Heart left ventricle (tissue), 16 donors: ENCODE measurements around the gene OR13C8. TPM values are rescaled to one million over a fixed set of nuclear protein-coding genes. Genes with fewer than 3 reads are reported as not detected.
"Not testable (repeated sequence)": the region's sequence is repeated elsewhere in the genome, so short reads cannot be mapped to it uniquely, and the experiment has no call there.

Experiments used
- ATAC-seq, 4 donors: fragments of 200-7000 bp; cut with Tn5 transposase; one replicate each; pipeline ENCODE4 v1.9.1; 2020 to 2022; ENCODE audit warnings: moderate library complexity in 4 of 4, mild to moderate bottlenecking in 3 of 4, moderate number of reproducible peaks in 1 of 4
- DNase-seq, 5 donors: peaks; one replicate each; pipeline ENCODE4 v3.0.0-alpha.2; 2020
- H3K27ac ChIP-seq, 12 donors: fragments of 200-600 bp; sonication (generic) in 4 of 12; one replicate each; pipeline versions ENCODE4 v1.5.0 to v1.8.0; 2016 to 2022; ENCODE audit warnings: mild to moderate bottlenecking in 2 of 12
- H3K27me3 ChIP-seq, 9 donors: fragments of 200-600 bp; sonication (generic) in 2 of 9; one replicate each; pipeline versions ENCODE4 v1.5.1 to v1.8.0; 2016 to 2022; ENCODE audit warnings: mild to moderate bottlenecking in 3 of 9
- H3K36me3 ChIP-seq, 9 donors: fragments of 200-600 bp; sonication (generic) in 2 of 9; one replicate each; pipeline versions ENCODE4 v1.5.0 to v1.8.0; 2018 to 2022; ENCODE audit warnings: mild to moderate bottlenecking in 2 of 9
- H3K4me1 ChIP-seq, 12 donors: fragments of 200-600 bp; sonication (generic) in 4 of 12; one replicate each; pipeline versions ENCODE4 v1.5.0 to v1.8.0; 2016 to 2022; ENCODE audit warnings: mild to moderate bottlenecking in 3 of 12
- H3K4me3 ChIP-seq, 12 donors: fragments of 200-600 bp; sonication (generic) in 4 of 12; one replicate each; pipeline versions ENCODE4 v1.5.0 to v1.8.0; 2017 to 2022; ENCODE audit warnings: mild to moderate bottlenecking in 9 of 12, moderate library complexity in 4 of 12
- H3K9me3 ChIP-seq, 12 donors: fragments of 200-600 bp; sonication (generic) in 4 of 12; one replicate each; pipeline versions ENCODE4 v1.5.0 to v1.8.0; 2016 to 2022; ENCODE audit warnings: mild to moderate bottlenecking in 1 of 12
- POLR2A ChIP-seq, 2 donors: fragments of 450-650 bp; IDR thresholded peaks; one replicate each; pipeline ENCODE4 v1.6.1; 2017; ENCODE audit warnings: antibody characterized with exemption in 2 of 2, mild to moderate bottlenecking in 2 of 2, moderate library complexity in 2 of 2
- WGBS, 4 donors: extraction: QIAGEN DNeasy Blood & Tissue Kit in 2 of 4; methylation state at CpG; one replicate each; pipeline versions ENCODE4 v1.1.5 to v1.1.7; 2013 to 2018; 5-methylcytosine and 5-hydroxymethylcytosine counted together
- intact Hi-C, 10 donors: fragments of 100-400 bp; cut with DNase I; formaldehyde crosslinking; loops; one replicate each; pipeline versions ENCODE4 v1.11.1 to v1.14.2; 2022
- polyA plus RNA-seq, 2 donors: library from polyadenylated mRNA; stranded (reverse); fragments of 200-250 nt; gene quantifications; one replicate each; pipeline ENCODE4 v1.2.3, GENCODE V29; 2013
- total RNA-seq, 9 donors: library from RNA; depleted of rRNA in 2 of 9; stranded (reverse); fragments of >200 nt in 2 of 9; fragmentation: NEBNext Ultra II Directional in 3 of 9; extraction: Animal tissue kit (Norgen Biotek cat#: 25700) in 3 of 9; gene quantifications; one replicate each; pipeline versions ENCODE4 v1.1.0 to v1.2.4, GENCODE V29; 2016 to 2023
- TF ChIP-seq, protein P1 (sequence below), 12 donors: fragments of 200-600 bp; sonication (generic) in 4 of 12; IDR thresholded peaks; one replicate each; pipeline versions ENCODE4 v1.5.0 to v1.8.0; 2018 to 2022; ENCODE audit warnings: antibody characterized with exemption in 12 of 12, mild to moderate bottlenecking in 5 of 12
- donor health status: ischemic (EF 13 %, LVEDD 7.1; RV severe dilation, severe dysfunction).
- donor health status: healthy with polysubstance abuse.
- donor health status: DM: no; HTN: yes; CAD: no.
- donor health status: DM: no; HTN: no; CAD: no.
- donor health status: ischemic (EF 25% LVEDD 6.9; RV normal size, moderate dysfunction).
- donor health status: ischemic (EF 25% LVEDD 5.7; RV mildly dilated, moderate dysfunction).
- donor health status: healthy.
- donor health status: DM: yes; HTN: yes; CAD: no.
- donor health status: ischemic (EF 35%, LVEDD 5.7; RV mildly dilated, moderate dysfunction).
- donor health status: nonischemic (EF 11% LVEDD 7.7; RV severe dilation, severe dysfunction).
- donor health status: DM: yes; HTN: yes; CAD: no.
- donor health status: PGD.
- donor health status: ischemic (EF 29% LVEDD 5.4; RV normal size, mild dysfunction).
- donor health status: nonischemic (EF 23%, LVEDD 6.1; RV moderate dilation, normal function).

OR13C8 gene
- total and polyA plus RNA-seq, 11 donors = not detected

DNA sequence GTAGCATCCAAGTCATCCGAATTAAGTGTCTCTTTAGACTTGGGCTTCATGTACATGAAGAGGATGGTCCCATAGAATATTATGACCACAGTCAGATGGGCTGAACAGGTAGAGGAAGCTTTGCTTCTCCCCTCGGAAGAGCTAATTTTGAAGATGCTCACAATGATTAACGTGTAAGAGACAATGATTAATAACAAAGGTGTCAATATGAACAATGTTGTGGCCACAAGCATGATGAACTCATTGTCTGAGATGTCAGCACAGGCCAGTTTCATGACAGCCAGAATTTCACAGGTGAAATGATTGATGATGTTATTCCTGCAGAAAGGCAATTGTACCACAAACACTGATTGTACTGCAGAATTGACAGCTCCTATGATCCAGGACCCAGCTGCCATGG lies 35.8 kb downstream of the OR13C8 start:
- no peak overlapping the region for H3K27ac ChIP-seq
- no peak overlapping the region for H3K4me3 ChIP-seq
- H3K9me3 ChIP-seq = no peaks in the 10 kb centered on the region
- intact Hi-C loops = no loop called here
- no peaks in the 10 kb centered on the region for H3K4me1 ChIP-seq
- ATAC-seq (no peak), DNase-seq (no peak)
- 70 to 83% (median 75%) methylated on average over 3 of the region's 3 CpGs for WGBS, 4 donors
- no peaks in the 10 kb centered on the region for H3K36me3 ChIP-seq
- TF ChIP-seq, protein P1, sequence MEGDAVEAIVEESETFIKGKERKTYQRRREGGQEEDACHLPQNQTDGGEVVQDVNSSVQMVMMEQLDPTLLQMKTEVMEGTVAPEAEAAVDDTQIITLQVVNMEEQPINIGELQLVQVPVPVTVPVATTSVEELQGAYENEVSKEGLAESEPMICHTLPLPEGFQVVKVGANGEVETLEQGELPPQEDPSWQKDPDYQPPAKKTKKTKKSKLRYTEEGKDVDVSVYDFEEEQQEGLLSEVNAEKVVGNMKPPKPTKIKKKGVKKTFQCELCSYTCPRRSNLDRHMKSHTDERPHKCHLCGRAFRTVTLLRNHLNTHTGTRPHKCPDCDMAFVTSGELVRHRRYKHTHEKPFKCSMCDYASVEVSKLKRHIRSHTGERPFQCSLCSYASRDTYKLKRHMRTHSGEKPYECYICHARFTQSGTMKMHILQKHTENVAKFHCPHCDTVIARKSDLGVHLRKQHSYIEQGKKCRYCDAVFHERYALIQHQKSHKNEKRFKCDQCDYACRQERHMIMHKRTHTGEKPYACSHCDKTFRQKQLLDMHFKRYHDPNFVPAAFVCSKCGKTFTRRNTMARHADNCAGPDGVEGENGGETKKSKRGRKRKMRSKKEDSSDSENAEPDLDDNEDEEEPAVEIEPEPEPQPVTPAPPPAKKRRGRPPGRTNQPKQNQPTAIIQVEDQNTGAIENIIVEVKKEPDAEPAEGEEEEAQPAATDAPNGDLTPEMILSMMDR (IDR thresholded peaks at IDR 0.05) = no peak
- TF ChIP-seq POLR2A (IDR thresholded peaks at IDR 0.05) = no peak
- H3K27me3 ChIP-seq = no peaks in the 10 kb centered on the region

DNA sequence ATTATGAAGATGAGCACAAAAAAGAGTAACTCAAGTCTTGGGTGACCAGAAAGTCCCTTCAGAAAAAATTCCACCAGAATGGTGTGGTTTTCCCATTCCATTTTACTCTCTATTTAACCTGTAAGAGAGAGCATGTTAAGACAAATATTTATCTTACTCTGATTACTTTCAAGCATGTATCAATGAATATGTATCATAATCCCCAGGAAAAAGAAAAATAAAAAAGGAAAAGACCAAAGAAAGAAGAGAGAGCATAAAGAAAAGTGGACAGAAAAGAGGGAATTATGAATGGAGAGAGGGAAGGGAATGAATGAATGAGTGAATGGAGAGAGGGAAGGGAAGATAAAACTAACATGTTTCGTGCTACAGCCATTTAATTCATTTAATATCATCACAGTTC lies 36.6 kb downstream of the OR13C8 start, which contains the start of gene OR13C2:
Gene OR13C2 (minus strand): TSS at position 101 of the 400 bp plus-strand sequence. CDS start 0 bp downstream, at position 101.
- H3K4me3 ChIP-seq, ATAC-seq, DNase-seq, H3K9me3 ChIP-seq, intact Hi-C loops, H3K27me3 ChIP-seq, H3K27ac ChIP-seq, H3K4me1 ChIP-seq, H3K36me3 ChIP-seq: not testable (repeated sequence)
- WGBS, 4 donors = 53 to 59% (median 56%) methylated on average over 1 of the region's 1 CpG

DNA sequence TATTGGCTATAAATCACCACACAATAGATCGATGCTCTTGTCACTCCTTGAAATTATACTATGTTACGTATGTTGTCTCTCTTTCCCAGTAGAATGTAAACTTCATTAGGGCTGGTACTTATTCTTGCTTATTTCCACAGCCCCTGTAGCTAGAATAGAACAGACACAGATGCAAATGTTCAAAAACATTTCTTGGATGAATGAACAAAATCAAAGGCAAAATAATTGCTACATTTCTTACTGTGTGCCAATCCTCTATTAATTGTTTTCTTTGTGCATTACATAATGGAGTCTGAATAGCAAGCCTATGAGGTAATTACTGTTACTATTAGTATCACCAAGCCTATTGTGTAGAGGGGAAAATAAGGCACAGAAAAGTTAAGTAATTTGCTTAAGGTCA lies 37.2 kb downstream of the OR13C8 start:
- no peak overlapping the region for H3K4me3 ChIP-seq
- no peak overlapping the region for H3K27ac ChIP-seq
- no peaks in the 10 kb centered on the region for H3K36me3 ChIP-seq
- no peaks in the 10 kb centered on the region for H3K4me1 ChIP-seq
- 78 to 91% (median 78%) methylated on average over 2 of the region's 2 CpGs for WGBS, 4 donors
- ATAC-seq = no peak
- no peaks in the 10 kb centered on the region for H3K9me3 ChIP-seq
- TF ChIP-seq, protein P1 (IDR thresholded peaks at IDR 0.05) = no peak
- no peak for TF ChIP-seq POLR2A (IDR thresholded peaks at IDR 0.05)
- intact Hi-C loops = no loop called here
- no peak for DNase-seq
- no peaks in the 10 kb centered on the region for H3K27me3 ChIP-seq

DNA sequence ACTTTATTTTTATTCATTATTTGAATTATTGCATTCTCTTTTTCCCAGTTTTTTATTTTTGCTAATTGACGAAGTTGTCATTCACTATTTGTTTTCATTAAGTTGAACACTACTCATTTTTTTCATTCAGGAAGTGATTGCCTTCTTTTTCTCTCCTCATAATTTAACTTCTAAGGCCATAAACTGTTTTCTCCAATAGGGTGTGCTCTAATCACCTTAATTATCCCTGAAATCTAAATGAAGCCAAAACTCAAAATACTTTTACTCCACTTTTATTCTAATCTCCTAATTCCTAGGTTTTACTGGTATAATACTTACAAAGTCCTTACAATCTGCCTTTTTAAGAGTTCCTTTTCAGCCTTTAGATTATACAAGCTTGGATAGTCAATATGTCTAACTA lies 39.4 kb downstream of the OR13C8 start:
- WGBS, 4 donors = 22 to 29% (median 25%) methylated on average over 1 of the region's 1 CpG
- Histone ChIP-seq H3K36me3 (no peaks in the 10 kb centered on the region), H3K27me3 (no peaks in the 10 kb centered on the region), H3K4me3 (no peak overlapping the region), H3K9me3 (no peaks in the 10 kb centered on the region), H3K4me1 (no peaks in the 10 kb centered on the region), H3K27ac (no peak overlapping the region)
- intact Hi-C loops = no loop called here
- TF ChIP-seq, protein P1 (IDR thresholded peaks at IDR 0.05) = peak in 1 of 12 donors; percentile 17
- TF ChIP-seq POLR2A (IDR thresholded peaks at IDR 0.05) = no peak
- no peak for ATAC-seq
- DNase-seq = no peak

DNA sequence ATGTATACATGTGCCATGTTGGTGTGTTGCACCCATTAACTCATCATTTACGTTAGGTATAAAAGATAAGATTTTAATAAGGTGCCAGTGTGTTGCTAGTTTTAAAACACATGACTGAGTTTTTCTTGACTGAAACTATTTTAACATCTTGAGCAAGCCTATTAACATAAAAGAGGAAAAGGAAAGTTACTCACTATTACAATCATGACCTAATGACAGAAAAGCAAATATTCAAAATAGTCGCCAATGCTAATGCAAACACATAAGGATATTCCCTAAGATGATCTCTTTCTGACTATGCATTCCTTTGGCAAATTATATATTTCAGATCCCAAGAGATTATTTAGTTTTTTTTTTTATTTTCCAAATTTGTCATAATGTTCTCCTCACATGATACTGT lies 42.2 kb downstream of the OR13C8 start:
- Histone ChIP-seq H3K4me1 (no peaks in the 10 kb centered on the region), H3K27me3 (no peaks in the 10 kb centered on the region), H3K9me3 (peaks cover 0 to 7% (median 0%) of the 10 kb centered on the region in 12 donors), H3K4me3 (no peak overlapping the region), H3K36me3 (no peaks in the 10 kb centered on the region), H3K27ac (no peak overlapping the region)
- no peak for ATAC-seq
- intact Hi-C loops = no loop called here
- no peak for TF ChIP-seq POLR2A (IDR thresholded peaks at IDR 0.05)
- TF ChIP-seq, protein P1 (IDR thresholded peaks at IDR 0.05) = no peak
- WGBS, 4 donors = 71 to 83% (median 80%) methylated on average over 2 of the region's 2 CpGs
- DNase-seq = no peak
